KOPT-K1 (cell line): ENCODE data around the gene GC.
"Not testable (repeated sequence)": the region's sequence is repeated elsewhere in the genome, so short reads cannot be mapped to it uniquely, and the experiment has no call there.

Source experiments
- H3K27ac ChIP-seq: fragments of 200-600 bp; sonication (generic); 2 replicates; pipeline ENCODE4 v1.5.1; 2016; ENCODE audit warnings: antibody characterized with exemption, mild to moderate bottlenecking, low read depth, low read length; ENCODE audit not compliant: poor library complexity, severe bottlenecking
- H3K36me3 ChIP-seq: fragments of 200-600 bp; sonication (generic); 2 replicates; pipeline ENCODE4 v1.5.1; 2017; ENCODE audit warnings: antibody characterized with exemption, mild to moderate bottlenecking, low read length, moderate library complexity; ENCODE audit not compliant: insufficient read depth
- H3K9me3 ChIP-seq: fragments of 200-600 bp; sonication (generic); 2 replicates; pipeline ENCODE4 v1.5.1; 2017; ENCODE audit warnings: antibody characterized with exemption, low read length, mild to moderate bottlenecking; ENCODE audit not compliant: insufficient read depth, poor library complexity, severe bottlenecking

The GC gene

GRCh38 chr4:71783972-71784371 lies at the start of gene GC:
Gene GC, minus strand, starts transcription at chr4:71784079. Its CDS starts 61 bp downstream, at chr4:71784018.
- no peak within 1 kb of the TSS for H3K27ac ChIP-seq
- H3K9me3 ChIP-seq, result no peaks in the 10 kb centered on the region
- H3K36me3 ChIP-seq, result no peaks in the 10 kb centered on the region

GRCh38 chr4:71833232-71833900 lies 49.5 kb upstream of the GC start:
- H3K27ac ChIP-seq, result no peak overlapping the region
- H3K36me3 ChIP-seq, result no peaks in the 10 kb centered on the region

DNA sequence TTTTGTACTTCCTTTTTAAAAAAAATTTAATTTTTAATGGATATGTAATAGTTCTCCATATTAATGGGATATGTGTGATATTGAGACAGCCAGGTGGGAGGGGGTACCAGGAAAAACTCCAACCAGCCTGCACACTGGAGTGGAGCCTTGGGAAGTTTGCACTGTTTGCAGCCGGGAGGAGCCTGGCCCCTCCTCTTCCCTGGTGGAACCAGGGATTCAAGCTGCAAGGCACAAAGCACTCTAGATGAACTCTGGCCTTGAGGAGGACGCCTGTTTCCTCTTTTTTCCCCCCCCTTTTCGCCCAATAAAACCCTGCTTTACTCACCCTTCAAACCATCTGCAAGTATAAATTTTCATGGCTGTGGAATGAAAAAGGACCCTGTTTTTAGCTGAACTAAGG lies 48.2 kb upstream of the GC start:
- Histone ChIP-seq H3K36me3 (no peaks in the 10 kb centered on the region), H3K27ac (no peak overlapping the region)

More at GRCh38 chr4:71833232-71833900, 49.5 kb upstream of the GC start:
- no peaks in the 10 kb centered on the region for H3K9me3 ChIP-seq

GRCh38 chr4:71830497-71831190 lies 46.8 kb upstream of the GC start:
- no peaks in the 10 kb centered on the region for H3K36me3 ChIP-seq
- H3K27ac ChIP-seq, result no peak overlapping the region

More for the DNA sequence above, 48.2 kb upstream of the GC start:
- H3K9me3 ChIP-seq, result no peaks in the 10 kb centered on the region

DNA sequence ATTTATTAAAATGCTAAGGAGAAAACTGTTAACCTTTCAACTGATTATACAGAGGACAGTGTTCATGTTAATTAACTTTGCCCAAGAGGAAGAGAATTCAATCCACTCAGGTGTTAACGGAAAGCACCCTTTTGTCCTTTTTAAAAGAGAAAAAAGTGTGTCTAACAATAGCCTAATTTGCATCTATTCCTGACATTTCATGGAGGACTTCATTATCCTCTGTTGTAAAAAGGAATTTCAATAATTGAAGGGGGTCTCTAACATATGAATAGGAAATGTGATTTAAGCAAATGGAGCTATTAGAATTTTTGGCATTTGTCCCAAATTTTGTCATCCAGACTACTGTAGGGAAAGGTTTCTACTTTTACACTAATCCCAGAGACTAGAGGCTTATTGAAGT lies 44.6 kb upstream of the GC start:
- no peaks in the 10 kb centered on the region for H3K36me3 ChIP-seq
- no peaks in the 10 kb centered on the region for H3K9me3 ChIP-seq
- no peak overlapping the region for H3K27ac ChIP-seq

More at GRCh38 chr4:71830497-71831190, 46.8 kb upstream of the GC start:
- H3K9me3 ChIP-seq, result no peaks in the 10 kb centered on the region

DNA sequence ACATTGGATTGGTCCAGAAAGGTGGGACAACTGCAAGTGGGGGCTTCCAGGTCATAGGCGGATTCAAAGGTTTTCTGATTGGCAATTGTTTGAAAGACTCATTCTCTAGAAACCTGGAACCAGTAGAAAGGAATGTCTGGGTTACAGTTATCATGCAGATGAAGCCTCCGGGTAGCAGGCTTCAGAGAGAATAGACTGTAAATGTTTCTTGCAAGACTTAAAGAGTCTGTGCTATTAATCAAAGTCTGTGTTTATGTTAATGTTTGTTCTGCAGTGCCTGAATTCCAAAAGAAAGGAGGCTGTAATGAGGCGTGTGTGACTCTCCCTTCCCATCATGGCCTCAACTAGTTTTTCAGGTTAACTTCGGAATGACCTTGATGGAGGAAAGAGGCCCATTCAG lies 43.9 kb upstream of the GC start:
- H3K36me3 ChIP-seq, result no peaks in the 10 kb centered on the region
- no peak overlapping the region for H3K27ac ChIP-seq

GRCh38 chr4:71816676-71817303 lies 32.9 kb upstream of the GC start:
- no peak overlapping the region for H3K27ac ChIP-seq
- no peaks in the 10 kb centered on the region for H3K9me3 ChIP-seq
- H3K36me3 ChIP-seq, result no peaks in the 10 kb centered on the region

More for the DNA sequence above, 43.9 kb upstream of the GC start:
- H3K9me3 ChIP-seq, result no peaks in the 10 kb centered on the region

- H3K9me3 ChIP-seq, result no peaks in the 10 kb centered on the region
- no peak overlapping the region for H3K27ac ChIP-seq
- no peaks in the 10 kb centered on the region for H3K36me3 ChIP-seq
Measured at GRCh38 chr4:71814433-71814832, 30.6 kb upstream of the GC start.

GRCh38 chr4:71809805-71810204 lies 25.9 kb upstream of the GC start:
- H3K9me3 ChIP-seq, H3K36me3 ChIP-seq, H3K27ac ChIP-seq: not testable (repeated sequence)

DNA sequence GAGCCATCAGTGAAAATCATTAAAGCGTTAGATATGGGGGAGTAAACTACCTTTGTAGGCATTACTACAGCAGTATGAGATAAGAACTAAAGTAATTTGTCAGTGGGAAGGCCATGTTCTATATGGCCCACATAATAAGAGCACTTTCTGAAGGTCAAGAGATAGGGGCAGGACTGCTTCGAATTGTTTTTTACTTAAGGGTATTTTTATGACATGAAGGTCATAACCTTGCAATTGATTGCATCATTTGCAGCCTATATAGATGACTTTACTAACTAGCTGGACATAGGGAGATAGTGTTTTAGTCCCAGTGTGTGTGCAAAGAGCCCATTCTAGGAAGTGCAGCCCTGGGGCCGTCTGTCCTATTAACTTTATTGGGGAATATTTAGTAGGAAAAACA lies 23.6 kb upstream of the GC start:
- H3K27ac ChIP-seq, result no peak overlapping the region
- no peaks in the 10 kb centered on the region for H3K9me3 ChIP-seq
- H3K36me3 ChIP-seq, result no peaks in the 10 kb centered on the region

GRCh38 chr4:71805230-71805629 lies 21.4 kb upstream of the GC start:
- H3K27ac ChIP-seq, H3K36me3 ChIP-seq, H3K9me3 ChIP-seq: not testable (repeated sequence)

- not testable (repeated sequence) for H3K27ac ChIP-seq, H3K9me3 ChIP-seq, H3K36me3 ChIP-seq
Measured at GRCh38 chr4:71804017-71804697, 20.3 kb upstream of the GC start.

GRCh38 chr4:71785959-71786358 lies 2.1 kb upstream of the GC start:
- H3K27ac ChIP-seq, result no peak overlapping the region
- no peaks in the 10 kb centered on the region for H3K36me3 ChIP-seq
- no peaks in the 10 kb centered on the region for H3K9me3 ChIP-seq

DNA sequence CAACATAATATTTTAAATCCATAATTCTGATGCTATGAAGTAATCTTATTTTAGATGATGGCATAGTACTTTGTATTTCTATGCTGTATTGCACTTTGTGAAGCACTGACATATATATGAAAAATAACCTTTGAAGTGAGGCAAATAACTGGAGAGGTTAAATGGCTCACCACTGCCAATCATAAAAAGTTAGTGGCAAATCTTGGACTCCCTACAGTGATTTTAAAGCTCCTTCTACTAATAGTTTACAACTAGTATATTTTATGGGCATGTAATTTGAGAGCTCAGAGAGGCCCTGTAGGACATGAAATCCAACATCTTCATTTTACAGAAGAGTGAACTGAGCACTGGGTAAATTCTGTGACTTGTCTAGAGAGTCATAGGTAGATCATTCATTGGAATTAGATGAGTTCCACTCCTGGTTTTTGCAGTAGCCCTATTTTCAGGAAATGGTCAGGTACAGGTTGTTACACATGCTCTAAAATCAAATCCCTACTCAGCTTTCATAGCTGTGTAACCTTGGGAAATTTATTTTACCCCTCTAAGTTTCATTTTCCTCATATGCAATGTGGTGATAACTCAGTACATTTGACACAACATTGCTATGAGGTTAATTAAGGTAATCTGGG lies 804 bp upstream of the GC start:
- no peaks in the 10 kb centered on the region for H3K9me3 ChIP-seq
- H3K36me3 ChIP-seq, result no peaks in the 10 kb centered on the region
- no peak overlapping the region for H3K27ac ChIP-seq

DNA sequence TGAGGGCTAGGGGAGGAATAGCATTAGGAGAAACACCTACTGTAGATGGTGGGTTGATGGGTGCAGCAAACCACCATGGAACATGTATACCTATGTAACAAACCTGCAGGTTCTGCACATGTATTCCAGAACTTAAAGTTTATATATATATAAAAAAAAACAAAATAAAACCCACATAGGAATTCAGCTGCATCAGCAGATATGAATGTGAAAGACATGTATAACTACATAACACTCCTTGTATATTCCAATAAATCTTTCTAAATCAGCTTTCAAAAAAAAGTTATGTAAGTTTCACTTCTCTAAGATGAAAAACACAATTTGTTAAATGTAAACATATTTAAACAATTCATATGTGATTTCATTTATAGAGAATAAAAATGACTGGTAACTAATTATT lies 6.0 kb downstream of the GC start:
- Histone ChIP-seq H3K9me3 (no peaks in the 10 kb centered on the region), H3K36me3 (no peaks in the 10 kb centered on the region), H3K27ac (no peak overlapping the region)
